CD4-positive, alpha-beta T cell treated with Interleukin-21 for 1 hour (primary cell): ENCODE data around the gene MEAF6.

Experiments used
- DNase-seq: peaks from one replicate; pipeline ENCODE4 v3.0.0-alpha.2; 2020

MEAF6 gene

DNA sequence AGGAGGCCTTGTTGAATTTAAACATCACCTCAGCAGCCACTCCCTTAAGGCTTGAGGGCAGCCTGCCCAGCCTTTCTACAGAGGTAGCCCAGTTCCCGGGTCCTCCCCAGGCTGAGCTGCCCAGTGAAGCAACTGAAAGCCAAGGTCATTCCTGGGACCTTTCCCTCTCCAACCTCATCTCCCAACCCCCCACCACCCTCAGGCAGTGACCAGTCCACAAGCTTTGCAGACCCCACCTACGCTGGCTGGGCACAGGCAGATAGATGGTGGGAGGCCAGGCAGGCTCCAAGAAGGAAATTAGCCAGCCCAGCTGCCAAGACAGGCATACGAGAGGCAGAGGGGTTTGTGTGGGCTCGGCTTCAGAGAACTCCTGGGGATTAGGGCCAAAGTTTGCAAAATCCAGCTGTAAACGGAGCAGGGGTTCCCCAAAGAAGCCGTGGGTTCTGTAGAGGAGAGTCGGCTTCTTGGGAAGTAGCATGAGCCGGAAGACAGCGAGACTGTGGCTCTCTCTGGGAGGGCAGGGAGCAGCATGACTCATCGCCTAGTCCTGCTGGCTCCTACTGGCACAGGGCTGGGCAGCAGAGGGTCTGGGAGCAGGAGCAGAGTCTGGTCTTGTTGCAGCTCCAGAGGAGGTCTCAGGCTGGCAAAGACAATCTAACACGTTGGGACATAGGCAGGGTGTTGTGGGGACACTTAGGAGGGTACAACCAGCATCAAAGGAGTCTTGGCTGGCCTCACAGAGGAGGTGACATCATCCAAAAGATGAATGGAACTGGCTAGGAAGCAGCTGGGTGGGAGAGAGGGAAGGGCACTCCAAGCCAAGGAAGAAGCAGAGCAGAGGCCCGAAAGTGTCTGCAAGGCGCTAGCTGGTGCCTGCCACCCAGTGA is 43.0 kb downstream of the MEAF6 start:
- DNase-seq = no peak

DNA sequence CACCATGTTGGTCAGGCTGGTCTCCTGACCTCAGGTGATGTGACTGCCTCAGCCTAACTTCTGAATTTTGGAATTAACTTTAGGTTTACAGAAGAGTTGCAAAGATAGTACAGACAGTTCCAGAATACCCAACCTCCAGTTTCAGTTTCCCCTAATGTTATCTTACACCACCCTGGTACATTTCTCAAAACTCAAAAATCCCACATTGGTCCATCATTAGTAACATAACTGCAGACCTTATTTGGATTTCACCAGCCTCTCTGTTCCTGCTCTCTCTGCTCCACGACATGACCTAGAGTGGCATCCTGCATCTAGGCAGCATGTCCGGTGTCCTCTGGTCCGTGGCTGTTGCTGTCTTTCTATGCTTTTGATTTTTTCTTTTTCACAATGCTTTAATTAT is 45.2 kb downstream of the MEAF6 start:
- no peak for DNase-seq

DNA sequence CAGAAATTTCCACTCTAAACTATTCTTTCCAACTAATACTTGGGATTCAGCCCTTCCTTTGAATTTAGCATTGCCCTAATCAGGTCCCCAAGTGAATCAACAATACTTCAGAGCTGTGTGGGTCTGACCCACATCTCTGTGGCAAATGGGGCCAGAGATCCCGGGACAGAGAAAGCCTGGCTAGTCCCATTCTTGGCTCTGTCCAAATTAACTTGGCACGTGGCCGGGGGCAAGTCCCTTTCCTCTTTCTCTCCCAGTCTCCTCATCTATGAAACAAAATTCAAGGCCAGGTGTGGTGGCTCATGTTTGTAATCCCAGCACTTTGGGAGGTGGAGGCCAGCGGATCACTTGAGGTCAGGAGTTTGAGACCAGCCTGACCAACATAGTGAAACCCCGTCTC is 46.5 kb downstream of the MEAF6 start:
- no peak for DNase-seq

DNA sequence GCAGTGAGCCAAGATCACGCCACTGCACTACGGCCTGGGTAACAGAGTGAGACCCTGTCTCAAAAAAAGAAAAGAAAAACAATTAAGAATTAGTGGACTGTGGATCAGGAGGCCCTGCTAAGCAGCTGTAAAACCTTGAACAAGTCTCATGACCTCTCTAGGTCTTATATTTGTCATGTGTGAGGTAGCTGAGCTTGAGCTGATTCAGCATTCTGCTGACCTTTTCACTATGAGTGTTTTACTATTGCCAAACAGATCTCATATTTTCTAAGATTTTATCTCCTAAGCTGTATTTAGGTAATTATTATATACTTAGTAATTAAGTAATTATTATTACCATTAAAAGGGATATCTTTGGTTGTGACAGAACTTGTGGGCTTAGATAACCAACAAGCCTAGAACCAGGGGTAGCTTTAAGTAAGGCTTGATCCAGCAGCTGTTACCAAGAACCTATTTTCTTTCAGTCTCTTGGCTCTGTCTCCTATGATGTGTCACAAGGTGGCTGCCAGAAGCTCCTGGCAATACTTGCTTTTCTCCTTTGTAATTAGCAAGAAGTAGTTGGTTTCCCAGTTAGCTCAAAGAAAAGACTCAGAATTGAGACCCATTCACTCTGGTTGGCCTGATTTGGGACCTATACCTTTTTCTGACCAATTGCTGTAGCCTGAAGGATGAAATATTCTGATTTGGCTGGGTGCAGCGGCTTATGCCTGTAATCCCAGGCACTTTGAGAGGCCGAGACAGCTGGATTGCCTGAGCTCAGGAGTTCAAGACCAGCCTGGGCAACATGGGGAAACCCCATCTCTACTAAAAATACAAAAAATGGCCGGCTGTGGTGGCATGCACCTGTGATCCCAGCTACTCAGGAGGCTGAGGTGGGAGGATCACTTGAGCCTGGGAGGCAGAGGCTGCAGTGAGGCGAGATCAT is 48.7 kb downstream of the MEAF6 start:
- DNase-seq = no peak

DNA sequence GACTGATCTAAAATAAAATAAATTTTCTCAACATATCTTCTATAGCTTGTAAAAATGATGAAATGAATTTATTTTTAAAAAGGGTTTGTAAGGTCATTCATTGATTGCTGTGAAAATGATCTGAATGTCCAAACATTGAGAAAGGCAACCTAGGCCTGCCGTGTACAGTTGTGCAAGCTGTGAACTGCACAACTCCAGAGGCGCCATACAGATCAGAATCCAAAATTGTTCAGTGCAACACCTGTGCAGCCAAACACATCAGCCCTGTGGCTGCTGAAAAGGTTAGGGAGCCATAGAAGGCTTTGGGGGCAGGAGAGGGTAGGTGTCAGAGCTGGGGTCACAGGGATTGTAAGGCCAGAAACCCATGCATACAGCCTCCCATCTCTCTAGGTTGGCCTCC is 50.1 kb downstream of the MEAF6 start:
- no peak for DNase-seq

DNA sequence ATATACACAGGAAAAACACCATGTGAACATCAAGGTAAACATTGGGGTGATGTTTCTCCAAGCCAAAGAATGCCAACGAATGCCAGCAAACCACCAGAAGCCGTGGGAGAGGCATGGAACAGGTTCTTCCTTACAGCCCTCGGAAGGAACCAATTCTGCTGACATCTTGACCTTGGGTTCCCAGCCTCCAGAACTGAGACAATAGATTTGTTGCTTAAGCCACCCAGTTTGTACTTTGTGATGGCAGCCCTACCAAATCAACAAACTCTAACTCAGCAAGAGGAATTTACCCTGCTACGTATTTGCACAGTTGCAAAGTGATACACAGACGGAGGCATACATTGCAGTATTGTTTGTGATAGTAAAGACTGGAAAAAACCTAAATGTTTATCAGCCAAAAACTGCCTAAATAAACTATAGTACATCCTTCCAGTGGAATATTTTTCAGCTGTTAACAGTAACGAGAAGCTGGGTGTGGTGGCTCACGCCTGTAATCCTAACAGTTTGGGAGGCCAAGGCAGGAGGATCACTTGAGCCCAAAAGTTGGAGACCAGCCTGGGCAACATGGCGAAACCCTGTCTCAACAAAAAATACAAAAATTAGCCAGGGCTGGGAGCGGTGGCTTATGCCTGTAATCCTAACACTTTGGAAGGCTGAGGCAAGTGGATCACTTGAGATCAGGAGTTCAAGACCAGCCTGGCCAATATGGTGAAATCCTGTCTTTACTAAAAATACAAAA is 52.7 kb downstream of the MEAF6 start:
- no peak for DNase-seq

DNA sequence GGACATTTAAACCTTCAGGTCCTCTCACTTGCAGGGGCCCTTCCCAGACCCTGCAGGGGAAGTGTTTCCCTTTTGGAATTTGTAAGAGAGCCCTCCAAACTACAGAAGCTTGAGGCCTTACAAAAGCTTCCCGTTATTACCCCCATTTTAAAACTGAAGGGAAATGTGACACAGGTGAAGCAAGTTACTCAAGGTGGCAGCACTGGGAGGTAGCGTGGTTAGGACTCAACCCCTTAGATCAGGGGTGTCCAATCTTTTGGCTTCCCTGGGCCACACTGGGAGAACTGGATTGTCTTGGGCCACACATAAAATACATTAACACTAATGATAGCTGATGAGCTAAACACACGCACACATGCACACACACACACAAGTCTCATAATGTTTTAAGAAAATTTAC is 56.0 kb downstream of the MEAF6 start:
- DNase-seq = peak; percentile 16

DNA sequence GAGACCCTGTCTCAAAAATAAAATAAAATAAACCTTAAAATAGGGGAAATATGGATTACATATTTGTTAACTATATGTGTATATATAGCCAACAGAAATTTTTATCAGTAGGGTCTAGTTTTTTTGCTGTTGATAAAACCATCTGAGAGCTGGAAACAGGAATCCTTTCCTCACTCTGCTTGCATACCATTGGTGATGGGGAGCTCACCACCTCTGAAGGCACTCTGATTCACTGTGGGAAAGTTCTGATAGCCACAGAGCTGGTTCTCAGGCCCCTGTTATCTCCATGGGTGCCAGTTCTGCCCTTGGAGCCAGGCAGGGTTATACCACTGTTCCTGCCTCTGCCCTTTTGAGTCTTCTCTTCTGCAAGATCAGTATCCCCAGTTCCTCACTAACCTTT is 58.0 kb downstream of the MEAF6 start:
- no peak for DNase-seq

DNA sequence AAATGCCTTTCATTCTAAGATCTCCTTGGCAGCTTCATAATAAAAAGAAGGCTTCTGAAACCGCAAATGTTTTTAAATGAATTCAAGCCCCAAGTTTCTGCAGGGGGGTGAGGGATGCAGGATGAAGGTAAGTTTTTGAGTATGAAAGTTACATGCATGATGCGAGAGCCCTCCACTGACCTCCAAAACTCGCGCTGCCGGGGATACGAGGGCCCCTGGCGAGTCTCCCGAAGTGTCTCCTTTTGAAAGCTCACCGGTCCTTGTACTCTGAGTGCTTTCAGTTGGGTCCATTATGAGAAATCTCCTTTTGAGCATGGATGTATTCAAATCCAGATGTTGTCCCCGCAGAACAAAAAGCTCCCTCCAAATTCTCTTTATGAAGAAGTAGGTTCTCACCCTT is 59.0 kb downstream of the MEAF6 start:
- no peak for DNase-seq

DNA sequence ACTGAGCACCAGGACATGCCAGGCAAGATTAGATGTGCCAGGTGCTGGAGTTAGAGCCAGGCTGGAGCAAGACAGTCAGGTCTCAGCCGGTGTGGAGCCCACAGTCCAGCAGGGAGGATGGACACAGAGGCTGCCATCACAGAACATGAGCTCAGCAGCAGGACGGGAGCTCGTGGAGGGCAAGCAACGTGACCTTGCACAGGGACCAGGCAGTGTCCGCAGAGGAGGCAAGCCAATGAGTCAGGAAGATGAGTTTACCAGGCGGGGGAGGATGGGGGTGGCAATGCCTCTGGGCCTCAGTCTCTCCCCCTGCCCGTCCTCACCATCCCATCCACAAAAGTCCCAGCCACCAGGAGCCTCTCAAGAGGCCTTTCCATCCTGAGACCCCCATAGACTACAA is 60.9 kb downstream of the MEAF6 start:
- DNase-seq = no peak

DNA sequence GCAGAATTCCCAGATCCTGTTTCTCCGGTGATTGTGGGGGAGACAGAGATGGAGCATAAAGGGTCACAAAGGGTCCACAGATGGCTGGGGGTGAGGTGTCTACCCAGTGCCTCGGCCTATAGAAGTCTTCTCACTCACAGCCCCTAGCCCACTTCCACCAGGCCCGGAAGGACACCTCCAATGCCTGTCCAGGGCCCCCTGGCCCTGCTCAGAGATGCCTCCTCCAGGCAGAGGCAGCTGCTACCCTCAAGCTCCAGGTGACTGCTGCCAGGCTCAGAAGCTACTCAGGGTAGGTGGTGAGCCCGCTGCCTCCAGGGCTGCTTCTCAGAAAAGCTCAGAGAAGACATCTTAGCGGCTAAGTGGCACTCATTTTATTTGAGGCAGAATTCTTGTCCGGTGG is 62.1 kb downstream of the MEAF6 start:
- no peak for DNase-seq

DNA sequence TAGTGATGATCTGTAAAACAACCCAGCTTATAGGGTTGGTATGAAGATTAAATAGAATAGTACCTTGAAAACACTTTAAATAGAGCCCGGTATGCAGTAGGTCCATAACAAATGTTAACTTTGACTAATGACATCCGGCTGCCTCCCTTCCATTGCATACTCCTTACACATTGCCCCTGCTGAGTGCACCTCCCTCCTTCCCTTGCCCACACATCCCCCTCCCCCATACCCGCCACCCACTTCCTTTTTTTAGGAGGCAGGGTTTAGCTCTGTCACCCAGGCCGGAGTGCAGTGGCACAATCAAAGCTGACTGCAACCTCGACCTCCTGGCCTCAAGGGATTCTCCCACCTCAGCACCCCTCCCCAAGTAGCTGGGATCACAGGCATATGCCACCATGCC is 64.6 kb downstream of the MEAF6 start:
- peak; percentile 8 for DNase-seq

DNA sequence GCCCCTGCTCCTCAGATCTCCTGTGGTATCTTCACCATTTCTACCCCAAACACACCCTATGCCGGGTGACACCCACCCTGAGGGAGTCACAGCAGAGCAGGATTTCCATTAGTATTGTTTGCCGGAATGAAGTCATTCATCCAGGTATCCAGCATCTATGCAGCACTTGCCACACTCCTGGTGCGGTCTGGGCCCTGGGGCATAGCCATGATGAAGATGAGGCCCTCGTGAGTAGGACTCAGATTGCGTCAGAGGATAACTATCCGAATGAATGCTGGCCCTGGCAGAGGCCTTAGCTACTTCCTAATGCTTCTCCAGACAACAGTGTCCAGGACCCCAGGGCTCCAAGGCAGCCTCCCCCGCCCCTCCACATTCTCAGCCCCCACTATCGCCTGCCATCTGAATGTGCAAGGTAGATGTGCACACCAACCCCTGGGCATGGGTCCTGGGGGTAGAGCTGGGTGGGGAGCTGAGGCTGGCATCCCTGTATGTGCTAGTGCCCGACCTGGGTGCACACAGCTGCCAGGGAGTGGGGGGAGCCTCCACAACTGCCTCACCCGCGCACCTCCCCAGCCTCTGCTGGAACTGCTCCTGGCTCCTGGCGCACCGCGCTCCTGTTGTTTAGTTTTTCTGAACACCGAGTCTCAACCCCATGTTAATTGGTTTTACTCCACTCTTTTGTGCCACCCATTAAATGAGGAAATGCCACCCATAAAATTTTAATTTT is 65.7 kb downstream of the MEAF6 start:
- no peak for DNase-seq

DNA sequence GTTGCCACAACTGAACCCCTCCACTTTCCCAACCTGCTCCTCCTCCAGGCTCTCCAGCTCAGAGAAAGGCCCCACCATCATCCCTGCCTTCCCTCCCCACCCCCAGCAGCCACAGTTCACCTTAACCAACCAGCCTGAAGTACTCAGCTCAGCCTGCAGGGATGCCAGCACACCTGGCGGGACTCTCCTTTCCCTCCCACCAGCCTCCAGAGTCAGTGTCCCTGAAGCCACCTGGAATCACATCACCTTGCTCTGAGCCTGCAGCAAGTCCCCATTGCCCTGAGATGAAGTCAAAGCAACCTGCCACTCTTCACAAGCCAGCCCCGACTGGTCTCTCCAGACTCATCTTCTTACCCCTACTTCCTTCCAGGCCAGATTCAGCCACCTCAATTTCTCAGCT is 66.4 kb downstream of the MEAF6 start:
- DNase-seq = no peak

DNA sequence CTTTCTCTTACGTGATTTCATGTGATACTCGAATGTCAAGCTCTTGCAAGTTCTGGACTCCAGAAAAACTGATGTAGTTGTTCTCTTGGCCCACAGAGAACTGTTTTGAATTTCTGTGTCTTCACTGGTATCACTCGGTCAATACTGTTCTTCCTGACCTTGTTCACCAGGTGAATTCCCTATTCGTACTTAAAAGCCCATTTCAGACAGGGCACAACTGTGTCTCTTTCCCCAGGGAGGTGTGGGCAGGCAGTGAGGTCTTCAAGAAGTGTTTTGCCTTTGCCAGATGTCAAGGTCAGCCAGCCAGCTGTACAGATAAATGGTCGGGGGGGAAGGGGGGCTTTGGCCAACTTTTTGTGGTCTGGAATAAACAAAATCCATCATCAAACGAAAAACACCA is 67.7 kb downstream of the MEAF6 start:
- DNase-seq = no peak

DNA sequence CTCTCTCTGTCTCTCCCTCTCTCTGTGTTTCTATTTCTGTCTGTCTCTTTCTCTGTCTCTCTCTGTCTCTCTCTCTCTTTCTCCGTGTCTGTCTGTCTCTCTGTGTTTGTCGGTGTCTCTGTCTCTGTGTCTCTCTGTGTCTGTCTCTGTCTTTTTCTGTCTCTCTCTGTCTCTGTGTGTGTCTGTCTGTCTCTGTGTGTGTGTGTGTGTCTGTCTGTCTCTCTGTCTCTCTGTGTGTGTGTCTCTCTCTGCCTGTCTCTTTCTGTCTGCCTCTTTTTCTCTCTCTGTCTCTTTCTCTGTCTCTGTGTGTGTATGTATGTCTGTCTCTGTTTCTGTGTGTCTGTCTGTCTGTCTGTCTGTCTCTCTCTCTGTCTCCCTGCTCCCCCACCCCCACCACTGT is 71.9 kb downstream of the MEAF6 start:
- no peak for DNase-seq
